HG02852 (cell line): ENCODE measurements around the gene MYOF.
"Not testable (repeated sequence)": the region's sequence is repeated elsewhere in the genome, so short reads cannot be mapped to it uniquely, and the experiment has no call there.

Experiments used
- ATAC-seq: cut with Tn5 transposase; IDR thresholded peaks from one replicate; pipeline ENCODE4 v1.9.1; 2021; ENCODE audit warnings: mild to moderate bottlenecking, moderate library complexity; ENCODE audit not compliant: unreplicated experiment

Gene MYOF

GRCh38 chr10:93459466-93459865 lies 22.7 kb downstream of the MYOF start:
- ATAC-seq: no peak

DNA sequence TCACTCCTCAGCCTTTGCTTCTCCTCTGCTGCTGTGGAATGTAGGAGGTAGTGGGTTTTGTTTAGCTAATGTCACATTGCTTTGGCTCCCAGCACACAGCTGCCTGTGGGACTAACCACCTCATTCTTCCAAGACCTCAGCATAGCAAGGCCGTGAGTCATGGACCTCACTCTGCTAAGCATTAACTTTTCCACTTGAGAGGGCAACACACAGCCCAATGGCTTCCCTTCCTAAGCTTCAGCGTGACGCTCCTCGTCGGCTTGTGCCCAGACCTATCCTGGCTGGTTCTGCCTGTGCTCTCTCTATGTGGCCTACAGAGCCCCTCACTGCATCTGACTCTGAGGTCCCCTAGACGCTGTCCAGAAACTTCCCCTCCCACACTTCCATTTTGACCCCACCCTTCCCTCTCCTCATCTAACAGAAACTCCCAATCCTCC lies 23.3 kb downstream of the MYOF start:
- ATAC-seq: no peak

- ATAC-seq: no peak
Observed at GRCh38 chr10:93457511-93457910, 24.6 kb downstream of the MYOF start.

- no peak for ATAC-seq
Observed at GRCh38 chr10:93456480-93456879, 25.7 kb downstream of the MYOF start.

DNA sequence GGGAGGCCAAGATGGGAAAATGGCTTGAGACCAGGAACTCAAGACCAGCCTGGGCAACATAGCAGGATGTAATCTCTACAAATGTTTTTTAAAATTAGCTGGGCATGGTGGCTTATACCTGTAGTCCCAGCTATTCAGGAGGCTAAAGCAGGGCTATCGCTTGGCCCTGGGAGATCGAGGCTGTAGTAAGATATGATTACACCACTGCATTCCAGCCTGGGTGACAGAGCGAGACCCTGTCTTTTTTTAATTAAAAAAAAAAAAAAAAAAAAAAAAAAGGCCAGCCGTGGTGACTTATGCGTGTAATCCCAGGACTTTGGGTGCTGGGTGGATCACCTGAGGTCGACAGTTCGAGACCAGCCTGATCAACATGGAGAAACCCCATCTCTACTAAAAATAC lies 27.4 kb downstream of the MYOF start:
- ATAC-seq: no peak

DNA sequence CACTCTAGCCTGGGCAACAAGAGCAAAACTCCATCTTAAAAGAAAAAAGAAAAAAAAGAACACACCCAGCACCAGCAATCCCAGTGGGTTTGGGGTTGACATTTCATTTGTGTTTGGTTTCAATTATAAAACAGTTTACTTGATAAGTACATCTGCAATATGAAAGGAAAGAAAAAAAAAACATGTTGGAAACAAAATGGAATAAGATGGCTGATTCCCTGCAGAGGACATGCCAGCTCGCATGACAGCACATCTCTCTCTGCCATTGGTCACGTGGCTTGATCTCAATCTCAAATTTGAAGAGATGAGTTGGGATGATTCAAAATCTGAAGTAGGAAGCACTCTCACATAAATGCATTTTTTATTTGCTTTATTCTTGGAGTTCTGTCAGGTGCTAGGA lies 28.0 kb downstream of the MYOF start:
- no peak for ATAC-seq

DNA sequence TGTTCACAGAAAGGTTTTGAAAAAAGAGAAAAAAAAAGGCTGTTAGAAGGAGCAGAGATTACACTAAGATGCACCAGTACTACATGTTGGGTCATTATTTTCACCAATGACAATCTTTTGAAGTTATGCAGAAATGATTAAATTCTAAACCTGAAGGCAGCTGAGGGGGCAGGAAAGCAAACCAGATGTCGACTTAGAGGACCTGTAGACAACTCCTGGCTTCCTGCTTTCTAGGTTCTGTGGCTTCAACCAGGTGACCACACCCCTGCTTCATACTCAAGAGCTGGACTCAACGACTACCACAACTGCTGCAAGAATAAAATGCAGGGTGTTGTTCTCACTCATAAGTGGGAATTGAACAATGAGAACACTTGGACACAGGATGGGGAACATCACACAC lies 30.0 kb downstream of the MYOF start:
- ATAC-seq: no peak

DNA sequence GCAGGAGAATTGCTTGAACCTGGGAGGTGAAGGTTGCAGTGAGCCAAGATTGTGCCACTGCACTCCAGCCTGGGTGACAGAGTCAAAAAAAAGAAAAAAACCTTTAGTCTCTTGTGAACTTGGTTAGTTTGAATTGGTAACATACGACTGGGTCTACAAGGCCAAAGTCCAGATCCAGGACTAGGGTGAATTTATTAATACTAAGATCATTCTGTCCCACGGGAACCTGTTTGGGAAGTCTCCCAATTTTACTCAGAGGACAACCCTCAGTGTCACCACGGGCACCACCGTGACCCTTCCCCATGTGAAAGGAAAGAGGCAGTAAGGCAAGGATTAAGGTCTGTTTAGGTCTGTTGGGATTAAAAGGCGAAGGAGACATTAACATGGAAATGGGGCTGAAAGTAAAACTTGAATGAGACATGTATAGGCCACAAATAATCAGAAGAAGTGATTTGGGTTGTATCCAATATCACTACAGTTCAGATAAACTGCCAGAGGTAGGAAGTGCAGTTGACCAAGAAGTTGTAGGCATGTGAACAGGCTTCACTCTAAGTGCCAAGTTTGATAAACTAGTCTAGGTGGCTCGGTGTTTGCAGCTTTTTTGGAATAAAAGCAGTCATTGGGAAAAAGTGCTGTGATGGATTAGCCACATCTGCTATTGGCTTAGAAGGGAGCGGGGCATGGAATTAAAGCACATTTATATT lies 30.7 kb downstream of the MYOF start:
- no peak for ATAC-seq

DNA sequence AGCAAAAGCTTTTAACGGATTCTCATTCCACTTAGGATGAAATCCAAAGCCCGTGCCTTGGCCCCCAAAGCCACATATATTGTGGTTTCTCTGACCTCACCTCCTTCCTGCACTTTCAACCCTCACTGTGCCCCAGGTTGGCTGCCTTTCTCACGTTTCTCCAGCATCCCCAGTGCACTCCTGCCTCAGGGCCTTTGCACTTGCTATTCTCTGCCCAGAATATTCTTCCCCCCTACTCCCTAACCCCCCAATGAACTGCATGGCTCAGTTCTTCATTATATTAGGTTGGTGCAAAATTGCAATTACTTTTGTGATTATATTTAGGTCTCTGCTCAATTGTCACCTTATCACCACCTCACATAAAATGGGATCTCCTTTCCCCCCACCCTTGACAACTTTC lies 34.2 kb downstream of the MYOF start:
- ATAC-seq: no peak

GRCh38 chr10:93447019-93447418 lies 35.1 kb downstream of the MYOF start:
- no peak for ATAC-seq

DNA sequence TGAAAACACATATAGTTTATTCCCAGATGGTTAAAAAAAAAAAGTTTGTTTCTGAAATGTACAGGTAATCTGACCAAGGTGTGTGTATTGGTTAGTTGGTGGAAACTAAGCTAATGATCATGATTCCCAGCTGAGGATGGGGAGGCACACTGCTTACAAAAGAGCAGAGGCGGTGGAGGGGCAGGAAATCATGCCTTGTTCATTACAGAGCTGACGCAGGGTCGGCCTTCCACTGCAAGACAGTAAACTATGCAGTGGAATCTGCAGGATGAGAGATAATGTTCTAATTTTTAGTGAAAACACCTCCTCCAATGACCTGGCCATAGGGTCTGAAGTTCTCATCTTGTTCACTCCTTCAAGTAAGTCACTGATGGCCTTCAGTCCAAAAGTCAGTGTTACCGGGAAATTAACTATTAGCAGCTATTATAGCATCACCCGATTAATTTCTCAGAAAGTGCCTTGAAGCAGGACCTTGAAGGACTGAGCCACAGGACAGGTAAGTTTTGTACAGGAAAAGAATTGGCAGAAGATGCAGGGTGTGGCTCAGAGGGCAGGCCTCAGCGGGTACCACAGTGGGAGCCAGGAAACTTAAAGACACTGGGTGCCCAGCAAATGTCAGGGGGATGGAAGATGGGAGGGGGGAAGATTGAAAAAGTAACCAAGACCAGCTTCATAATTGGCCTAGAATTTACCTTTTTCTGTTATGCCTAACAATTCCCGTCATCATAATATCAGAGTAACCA lies 36.0 kb downstream of the MYOF start:
- ATAC-seq: no peak

GRCh38 chr10:93445097-93445960 lies 36.8 kb downstream of the MYOF start:
- ATAC-seq: no peak

- no peak for ATAC-seq
Observed at GRCh38 chr10:93443481-93443880, 38.7 kb downstream of the MYOF start.

- not testable (repeated sequence) for ATAC-seq
Observed at GRCh38 chr10:93442721-93443120, 39.4 kb downstream of the MYOF start.

DNA sequence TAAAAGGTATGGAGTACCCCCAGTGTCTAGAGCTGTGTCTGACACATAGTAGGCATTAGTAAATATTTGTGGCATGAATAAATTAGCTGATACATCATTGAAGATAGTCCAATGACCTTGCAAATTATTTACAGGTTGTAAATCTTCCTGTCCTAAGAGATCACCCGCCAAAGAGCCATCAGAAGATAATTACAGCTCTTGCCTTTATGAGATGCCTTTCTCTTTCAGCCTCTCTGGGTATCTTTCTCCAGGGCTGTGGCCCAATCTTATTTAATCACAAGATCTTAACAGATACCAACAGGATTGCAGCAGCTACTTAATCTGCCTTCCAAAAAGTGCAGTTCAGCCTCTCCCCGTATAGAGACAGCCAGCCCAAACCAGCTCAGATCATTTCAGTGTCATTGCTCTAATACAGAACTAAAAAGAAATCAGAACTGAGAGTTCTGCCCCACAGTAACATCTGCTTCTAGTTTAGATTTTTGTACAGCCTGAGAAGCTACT lies 41.5 kb downstream of the MYOF start:
- ATAC-seq: no peak

- no peak for ATAC-seq
Observed at GRCh38 chr10:93438613-93439253, 43.4 kb downstream of the MYOF start.

DNA sequence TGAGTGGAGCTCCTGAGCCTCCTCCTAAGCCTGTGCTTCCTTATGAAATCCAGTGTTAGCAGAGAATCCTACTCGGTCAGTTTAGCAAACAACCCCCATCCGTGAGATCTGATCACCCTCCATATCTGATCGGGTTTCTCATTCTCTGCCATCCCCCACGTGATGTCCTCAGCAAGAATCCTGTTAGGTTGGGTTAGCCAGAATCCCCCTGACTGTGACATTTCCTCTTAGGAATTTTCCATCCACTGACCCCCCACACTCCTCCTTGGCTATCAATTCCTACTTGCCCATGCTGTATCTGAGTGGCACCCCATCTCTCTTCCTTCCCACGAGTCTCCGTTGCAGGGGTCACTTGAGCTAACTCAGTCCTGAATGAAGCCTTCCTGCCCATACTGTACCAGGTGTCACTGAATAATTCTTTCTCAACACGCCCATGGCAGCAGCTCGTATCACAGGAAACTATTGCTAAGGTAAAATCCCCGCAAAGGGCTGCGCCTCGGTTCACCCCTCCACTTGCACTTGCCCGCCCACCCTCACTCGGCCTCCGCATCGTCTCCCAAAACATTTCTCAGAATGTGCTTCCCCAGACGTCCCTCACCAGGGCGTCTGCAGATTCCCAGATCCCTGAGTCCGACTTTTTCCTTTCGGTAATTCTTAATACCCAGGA lies 44.1 kb downstream of the MYOF start:
- ATAC-seq: no peak

DNA sequence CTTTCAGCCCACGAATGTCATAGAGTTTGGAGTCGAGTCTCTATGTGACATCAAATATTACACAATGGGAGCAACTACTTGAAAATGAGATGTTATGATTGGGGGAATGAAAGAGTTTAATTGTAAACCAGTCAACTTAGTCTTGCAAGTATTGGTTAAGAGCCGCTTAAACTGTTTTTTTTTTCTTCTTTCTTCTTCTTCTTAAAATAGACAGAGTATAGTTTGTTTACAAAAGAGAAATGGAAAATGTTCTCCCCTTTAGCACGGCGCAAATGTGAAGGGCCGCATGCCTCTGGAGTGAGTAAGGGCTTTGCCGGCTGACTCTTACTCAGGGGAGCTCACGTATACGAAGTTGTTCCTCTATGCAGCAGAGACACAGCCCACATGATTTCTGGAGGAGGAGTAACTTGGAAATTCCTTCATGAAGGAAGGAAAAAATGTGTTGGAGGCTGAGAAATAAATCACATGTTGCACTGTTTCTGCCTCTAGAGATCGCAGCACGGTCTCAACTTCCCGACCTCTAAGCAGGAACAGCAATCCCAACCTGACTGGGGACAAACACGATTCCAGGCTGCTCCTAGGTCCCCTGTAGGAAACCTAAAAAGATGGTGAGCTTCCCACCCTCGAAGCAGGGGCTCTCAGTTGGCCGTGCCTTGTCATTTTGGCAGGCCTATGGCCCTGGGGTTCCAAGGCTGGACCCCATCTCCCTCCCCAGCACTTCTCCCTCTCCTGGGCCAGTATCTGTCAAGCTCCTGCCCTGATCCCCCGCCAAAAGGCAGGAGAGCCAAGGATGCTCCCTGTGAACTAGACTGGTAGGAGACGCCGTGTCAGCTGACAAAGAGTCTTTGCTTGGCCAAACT lies 44.8 kb downstream of the MYOF start:
- ATAC-seq: no peak

GRCh38 chr10:93436591-93437085 lies 45.5 kb downstream of the MYOF start:
- no peak for ATAC-seq
